Measurements from ENCODE around the gene ZNF441. TPM values are rescaled to one million over a fixed set of nuclear protein-coding genes. Genes with fewer than 3 reads are reported as not detected.
"Not testable (repeated sequence)": the region's sequence is repeated elsewhere in the genome, so short reads cannot be mapped to it uniquely, and the experiment has no call there.

The ZNF441 gene
- total RNA-seq, 2 experiments from 2014 or later: 6.7 to 9.4 TPM

DNA sequence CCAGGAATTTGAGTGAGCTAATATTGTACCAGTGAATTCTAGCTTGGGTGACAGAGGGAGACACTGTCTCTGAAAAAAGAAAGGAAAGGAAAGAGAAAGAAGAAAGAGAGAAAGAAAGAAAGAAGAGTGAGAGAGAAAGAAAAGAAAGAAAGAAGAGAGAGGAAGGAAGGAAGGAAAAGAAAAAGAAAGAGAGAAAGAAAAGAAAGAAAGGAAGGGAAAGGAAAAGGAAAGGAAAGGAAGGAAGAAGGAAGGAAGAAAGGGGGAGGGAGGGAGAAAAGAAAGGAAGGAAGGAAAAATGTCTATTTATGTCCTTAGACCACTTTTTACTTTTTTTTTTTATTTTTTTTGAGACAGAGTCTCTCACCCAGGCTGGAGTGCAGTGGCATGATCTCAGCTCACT is 26.1 kb downstream of the ZNF441 start:
- ATAC-seq: no peak
- Mint-ChIP-seq H3K4me3 (no peak overlapping the region), H3K27me3 (no peaks in the 10 kb centered on the region), H3K36me3 (peaks cover 3% of the 10 kb centered on the region), H3K27ac (no peak overlapping the region), H3K9me3 (ENCODE audit: low read depth) (peaks cover 20% of the 10 kb centered on the region), H3K4me1 (peaks cover 7% of the 10 kb centered on the region)
- CTCF ChIA-PET: interaction anchor here (0.6 kb wide), 1 partner anchor 19 kb away, joined by 3 read pairs; no protein-coding TSS in a partner anchor
- no peak for DNase-seq

DNA sequence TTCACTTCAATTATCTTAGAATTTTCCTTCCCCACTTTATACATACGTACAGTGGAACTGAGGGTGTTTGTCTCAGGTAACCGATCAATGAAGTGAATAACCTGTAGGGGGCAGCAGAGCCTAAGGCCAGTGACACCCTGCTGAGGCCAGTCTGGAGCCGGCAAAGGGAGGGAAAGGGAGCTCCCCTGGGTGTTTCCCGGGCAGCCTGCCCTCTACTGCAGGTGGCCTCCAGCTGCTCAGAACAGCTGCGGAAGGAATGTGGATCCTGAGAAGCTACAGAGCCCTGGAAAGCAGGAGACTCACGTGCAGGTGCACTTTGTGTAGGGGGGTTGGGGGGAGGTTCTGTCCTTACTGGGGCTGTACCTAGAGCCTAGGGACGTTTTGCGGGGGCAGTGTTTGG is 30.7 kb downstream of the ZNF441 start:
- Mint-ChIP-seq H3K27me3 (no peaks in the 10 kb centered on the region), H3K27ac (peak overlapping the region; percentile 78), H3K36me3 (peaks cover 11% of the 10 kb centered on the region), H3K9me3 (ENCODE audit: low read depth) (peaks cover 5% of the 10 kb centered on the region), H3K4me3 (peak overlapping the region; percentile 80), H3K4me1 (peaks cover 14% of the 10 kb centered on the region)
- CTCF ChIA-PET: interaction anchor here (0.6 to 3.6 kb wide), 32 partner anchors 9 to 535 kb away, joined by 3 to 40 read pairs (median 4); partner anchors contain the start of genes ZNF20, ZNF439, ZNF440 and ZNF700
- ATAC-seq (peak; percentile 67), DNase-seq (peak; percentile 85)

GRCh38 chr19:11798391-11799330 is 31.9 kb downstream of the ZNF441 start, which contains the start of gene ZNF491:
Gene ZNF491 (plus strand): TSS chr19:11798523. CDS start chr19:11805954, 7,431 bp downstream.
- Mint-ChIP-seq H3K36me3 (peaks cover 17% of the 10 kb centered on the region), H3K4me3 (peak within 1 kb of the TSS; percentile 80), H3K27me3 (no peaks in the 10 kb centered on the region), H3K9me3 (ENCODE audit: low read depth) (peaks cover 9% of the 10 kb centered on the region), H3K27ac (peak within 1 kb of the TSS; percentile 78), H3K4me1 (peaks cover 14% of the 10 kb centered on the region)
- DNase-seq: peak; percentile 92
- ATAC-seq: peak; percentile 99
- CTCF ChIA-PET: interaction anchor here (0.7 to 3.6 kb wide), 20 partner anchors 14 to 534 kb away, joined by 3 to 40 read pairs (median 6); partner anchors contain the start of genes ZNF20, ZNF439, ZNF440 and ZNF700

- Mint-ChIP-seq H3K4me1 (peaks cover 1% of the 10 kb centered on the region), H3K36me3 (peaks cover 27% of the 10 kb centered on the region), H3K27me3 (no peaks in the 10 kb centered on the region), H3K4me3 (no peak overlapping the region), H3K27ac (no peak overlapping the region), H3K9me3 (ENCODE audit: low read depth) (peaks cover 31% of the 10 kb centered on the region)
- DNase-seq (no peak), ATAC-seq (no peak)
- CTCF ChIA-PET: interaction anchor here (1.0 kb wide), 1 partner anchor 9 kb away, joined by 6 read pairs; no protein-coding TSS in a partner anchor
Measured at GRCh38 chr19:11806354-11807098, 39.7 kb downstream of the ZNF441 start.

GRCh38 chr19:11807099-11807380 is 40.2 kb downstream of the ZNF441 start:
- DNase-seq: no peak
- H3K27ac Mint-ChIP-seq: no peak overlapping the region

DNA sequence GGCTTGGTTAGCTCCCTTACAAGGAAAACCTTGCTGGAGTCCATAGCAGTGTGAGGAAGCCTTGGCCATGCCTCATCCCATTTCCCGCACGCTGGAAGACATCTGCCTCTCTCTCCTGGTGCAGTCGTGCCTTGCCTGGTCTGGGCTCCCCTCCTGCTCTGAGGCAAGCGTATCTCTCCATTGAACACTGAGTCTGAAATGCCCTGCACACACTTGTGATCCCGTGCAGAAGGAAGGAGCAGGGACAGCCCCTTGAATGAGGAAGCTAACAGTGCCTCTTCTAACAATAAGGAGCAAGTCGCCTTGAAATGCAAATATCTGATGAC is 46.9 kb downstream of the ZNF441 start:
- H3K4me1 Mint-ChIP-seq: peaks cover 20% of the 10 kb centered on the region
- peak overlapping the region; percentile 88 for H3K27ac Mint-ChIP-seq
- CTCF ChIA-PET: interaction anchor here (1.0 to 4.5 kb wide), 5 partner anchors 17 to 327 kb away, joined by 3 to 40 read pairs (median 4); partner anchors contain the start of genes ZNF20 and ZNF491
- H3K36me3 Mint-ChIP-seq: peaks cover 35% of the 10 kb centered on the region
- DNase-seq (no peak), ATAC-seq (peak; percentile 31)
- no peaks in the 10 kb centered on the region for H3K27me3 Mint-ChIP-seq
- peak overlapping the region; percentile 91 for H3K4me3 Mint-ChIP-seq
- H3K9me3 Mint-ChIP-seq (ENCODE audit: low read depth): peaks cover 8% of the 10 kb centered on the region

More at GRCh38 chr19:11807099-11807380, 40.2 kb downstream of the ZNF441 start:
- Mint-ChIP-seq H3K4me3 (no peak overlapping the region), H3K9me3 (ENCODE audit: low read depth) (peaks cover 31% of the 10 kb centered on the region), H3K4me1 (peaks cover 1% of the 10 kb centered on the region), H3K36me3 (peaks cover 27% of the 10 kb centered on the region), H3K27me3 (no peaks in the 10 kb centered on the region)
- no peak for ATAC-seq
- CTCF ChIA-PET: interaction anchor here (1.0 kb wide), 1 partner anchor 9 kb away, joined by 6 read pairs; no protein-coding TSS in a partner anchor

DNA sequence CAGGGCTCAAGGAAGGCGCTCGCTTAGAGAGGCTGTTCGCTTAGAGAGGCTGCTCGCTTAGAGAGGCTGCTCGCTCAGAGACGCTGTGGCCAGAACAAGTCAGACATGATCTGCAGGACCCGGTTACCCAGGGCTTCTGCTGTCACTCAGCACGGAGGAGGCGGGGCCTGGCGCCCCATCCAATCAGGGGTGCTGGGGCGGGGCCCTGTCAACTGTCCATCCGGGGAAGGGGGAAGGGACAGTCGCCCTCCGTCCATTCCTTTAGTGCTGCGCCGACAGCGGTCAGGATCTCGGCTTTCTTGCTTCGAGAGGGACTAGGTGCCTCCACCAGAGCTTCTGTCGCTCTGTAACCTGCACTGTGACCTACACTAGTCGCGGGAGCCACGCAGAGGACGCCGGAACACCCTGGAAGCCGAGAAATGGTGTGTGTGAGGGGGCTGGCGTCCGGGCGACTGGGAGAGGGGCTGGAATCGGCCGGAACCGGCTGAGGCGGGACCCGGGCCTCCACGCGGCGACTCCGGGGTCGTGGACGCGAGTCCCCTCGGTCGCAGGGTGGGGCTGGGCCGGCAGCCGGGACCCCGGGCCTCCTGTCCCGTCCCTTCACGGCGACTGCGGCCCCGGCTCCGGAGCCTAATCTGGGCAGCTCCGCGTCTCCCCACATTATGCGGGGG is 47.4 kb downstream of the ZNF441 start, which contains the start of gene ZNF440:
Gene ZNF440, plus strand, starts transcription at position 245 of the 671 bp plus-strand sequence. Its CDS starts 175 bp downstream, at position 420.
- Mint-ChIP-seq H3K27ac (peak within 1 kb of the TSS; percentile 88), H3K4me1 (peaks cover 20% of the 10 kb centered on the region), H3K36me3 (peaks cover 39% of the 10 kb centered on the region), H3K4me3 (peak within 1 kb of the TSS; percentile 91), H3K9me3 (ENCODE audit: low read depth) (peaks cover 5% of the 10 kb centered on the region), H3K27me3 (no peaks in the 10 kb centered on the region)
- ATAC-seq (peak; percentile 100), DNase-seq (peak; percentile 95)
- CTCF ChIA-PET: interaction anchor here (0.9 to 4.5 kb wide), 7 partner anchors 17 to 326 kb away, joined by 3 to 40 read pairs (median 4); partner anchors contain the start of genes ZNF20 and ZNF491

- ATAC-seq: no peak
- H3K4me1 Mint-ChIP-seq: peaks cover 20% of the 10 kb centered on the region
Measured at GRCh38 chr19:11814700-11815035, 47.9 kb downstream of the ZNF441 start.

DNA sequence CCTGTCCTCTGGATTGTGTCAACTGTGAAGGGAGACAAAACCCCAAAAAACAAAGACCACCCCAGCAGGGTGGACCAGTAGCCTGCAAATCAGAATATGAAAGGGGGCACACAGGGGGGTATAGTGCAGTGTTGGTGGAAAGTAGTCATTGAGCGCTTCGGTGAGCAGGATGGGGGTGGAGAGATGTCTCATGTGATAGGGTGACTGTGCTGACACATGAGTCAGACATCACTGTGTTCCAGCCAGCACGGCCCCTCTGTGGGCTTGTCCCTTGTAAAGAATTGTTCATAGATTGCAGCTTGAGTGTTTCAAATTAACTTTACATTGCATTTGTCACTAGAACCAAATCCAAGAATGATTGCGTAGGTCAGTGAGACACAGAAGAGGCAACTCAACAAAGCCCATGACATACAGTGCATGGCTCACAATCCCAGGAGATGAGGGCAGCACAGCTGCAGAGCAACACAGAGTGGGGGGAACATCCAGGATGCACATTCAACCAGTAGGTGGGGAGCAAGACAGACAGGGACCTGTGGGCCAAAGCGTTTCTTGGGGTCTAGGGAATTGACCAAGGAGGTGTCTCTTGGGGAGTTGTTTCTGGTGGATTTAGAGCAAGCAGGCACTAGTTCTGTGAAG is 54.8 kb downstream of the ZNF441 start:
- CTCF ChIA-PET: no interaction called here
- H3K4me1 Mint-ChIP-seq: peaks cover 2% of the 10 kb centered on the region
- no peak overlapping the region for H3K27ac Mint-ChIP-seq
- no peaks in the 10 kb centered on the region for H3K27me3 Mint-ChIP-seq
- no peak for ATAC-seq
- H3K4me3 Mint-ChIP-seq: no peak overlapping the region
- DNase-seq: no peak
- H3K36me3 Mint-ChIP-seq: peaks cover 65% of the 10 kb centered on the region
- H3K9me3 Mint-ChIP-seq (ENCODE audit: low read depth): peaks cover 14% of the 10 kb centered on the region

More at GRCh38 chr19:11814700-11815035, 47.9 kb downstream of the ZNF441 start:
- CTCF ChIA-PET: interaction anchor here (0.9 to 4.5 kb wide), 5 partner anchors 18 to 276 kb away, joined by 3 to 40 read pairs (median 6); partner anchors contain the start of gene ZNF491
- H3K27ac Mint-ChIP-seq: peak overlapping the region; percentile 66
- H3K9me3 Mint-ChIP-seq (ENCODE audit: low read depth): peaks cover 5% of the 10 kb centered on the region
- peaks cover 41% of the 10 kb centered on the region for H3K36me3 Mint-ChIP-seq
- DNase-seq: no peak
- H3K27me3 Mint-ChIP-seq: no peaks in the 10 kb centered on the region
- peak overlapping the region; percentile 91 for H3K4me3 Mint-ChIP-seq

GRCh38 chr19:11828957-11829876 is 62.4 kb downstream of the ZNF441 start:
- H3K4me1 Mint-ChIP-seq, ATAC-seq, DNase-seq, H3K27me3 Mint-ChIP-seq, CTCF ChIA-PET, H3K4me3 Mint-ChIP-seq, H3K27ac Mint-ChIP-seq: not testable (repeated sequence)
- Mint-ChIP-seq H3K9me3 (ENCODE audit: low read depth) (peaks cover 43% of the 10 kb centered on the region), H3K36me3 (peaks cover 78% of the 10 kb centered on the region)

DNA sequence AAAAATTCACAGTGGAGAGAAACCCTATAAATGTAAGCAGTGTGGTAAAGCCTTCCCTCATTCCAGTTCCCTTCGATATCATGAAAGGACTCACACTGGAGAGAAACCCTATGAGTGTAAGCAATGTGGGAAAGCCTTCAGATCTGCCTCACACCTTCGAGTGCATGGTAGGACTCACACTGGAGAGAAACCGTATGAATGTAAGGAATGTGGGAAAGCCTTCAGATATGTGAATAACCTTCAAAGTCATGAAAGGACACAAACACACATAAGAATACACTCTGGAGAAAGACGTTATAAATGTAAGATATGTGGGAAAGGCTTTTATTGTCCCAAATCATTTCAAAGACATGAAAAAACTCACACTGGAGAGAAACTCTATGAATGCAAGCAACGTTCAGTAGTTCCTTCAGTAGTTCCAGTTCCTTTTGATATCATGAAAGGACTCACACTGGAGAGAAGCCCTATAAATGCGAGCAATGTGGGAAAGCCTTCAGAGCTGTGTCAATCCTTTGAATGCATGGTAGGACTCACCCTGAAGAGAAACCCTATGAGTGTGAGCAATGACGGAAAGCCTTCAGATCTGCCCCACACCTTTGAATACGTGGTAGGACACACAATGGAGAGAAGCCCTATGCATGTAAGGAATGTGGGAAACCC is 65.6 kb downstream of the ZNF441 start:
- ATAC-seq: no peak
- CTCF ChIA-PET: no interaction called here
- H3K27ac Mint-ChIP-seq: no peak overlapping the region
- no peaks in the 10 kb centered on the region for H3K4me1 Mint-ChIP-seq
- no peak overlapping the region for H3K4me3 Mint-ChIP-seq
- DNase-seq: no peak
- H3K27me3 Mint-ChIP-seq: no peaks in the 10 kb centered on the region
- H3K36me3 Mint-ChIP-seq: peaks cover 68% of the 10 kb centered on the region
- peaks cover 52% of the 10 kb centered on the region for H3K9me3 Mint-ChIP-seq (ENCODE audit: low read depth)

All from activated CD8-positive, alpha-beta memory T cell treated with anti-CD3 and anti-CD28 coated beads, Interleukin-2, amount 10 ng/mL, durations not matched to agents 7 days and 5 days (primary cell).